ENCODE results near the gene RNU6-1. TPM values are rescaled to one million over a fixed set of nuclear protein-coding genes. Genes with fewer than 3 reads are reported as not detected.

Gene RNU6-1
- total and polyA plus RNA-seq, 7 donors, result not detected

DNA sequence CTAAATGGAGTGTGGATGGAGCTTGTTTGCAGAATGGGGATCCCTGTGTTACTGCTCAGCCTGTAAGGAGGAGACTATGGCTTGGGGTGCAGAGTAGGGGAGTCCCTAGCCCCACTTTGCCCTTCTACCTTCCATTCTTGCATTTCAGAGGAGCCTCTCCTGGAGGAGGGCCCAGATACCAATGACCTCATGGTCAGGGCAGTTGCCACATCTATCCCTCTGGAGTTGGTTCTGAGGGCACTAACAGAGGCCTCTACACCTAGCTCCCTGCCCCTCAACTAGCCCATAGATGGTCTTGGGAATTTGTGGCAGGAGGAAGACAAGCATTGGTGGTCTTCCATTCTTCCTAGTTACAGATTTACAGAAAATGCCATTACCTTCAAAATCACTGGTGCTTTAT, 8.5 kb downstream of the RNU6-1 start:
- Histone ChIP-seq H3K9me3 (no peaks in the 10 kb centered on the region), H3K4me3 (no peak overlapping the region), H3K36me3 (no peaks in the 10 kb centered on the region), H3K27me3 (peaks cover 91 to 99% (median 96%) of the 10 kb centered on the region in 3 donors), H3K4me1 (peaks cover 0 to 79% (median 76%) of the 10 kb centered on the region in 4 donors), H3K27ac (no peak overlapping the region)
- TF ChIP-seq, protein P1, sequence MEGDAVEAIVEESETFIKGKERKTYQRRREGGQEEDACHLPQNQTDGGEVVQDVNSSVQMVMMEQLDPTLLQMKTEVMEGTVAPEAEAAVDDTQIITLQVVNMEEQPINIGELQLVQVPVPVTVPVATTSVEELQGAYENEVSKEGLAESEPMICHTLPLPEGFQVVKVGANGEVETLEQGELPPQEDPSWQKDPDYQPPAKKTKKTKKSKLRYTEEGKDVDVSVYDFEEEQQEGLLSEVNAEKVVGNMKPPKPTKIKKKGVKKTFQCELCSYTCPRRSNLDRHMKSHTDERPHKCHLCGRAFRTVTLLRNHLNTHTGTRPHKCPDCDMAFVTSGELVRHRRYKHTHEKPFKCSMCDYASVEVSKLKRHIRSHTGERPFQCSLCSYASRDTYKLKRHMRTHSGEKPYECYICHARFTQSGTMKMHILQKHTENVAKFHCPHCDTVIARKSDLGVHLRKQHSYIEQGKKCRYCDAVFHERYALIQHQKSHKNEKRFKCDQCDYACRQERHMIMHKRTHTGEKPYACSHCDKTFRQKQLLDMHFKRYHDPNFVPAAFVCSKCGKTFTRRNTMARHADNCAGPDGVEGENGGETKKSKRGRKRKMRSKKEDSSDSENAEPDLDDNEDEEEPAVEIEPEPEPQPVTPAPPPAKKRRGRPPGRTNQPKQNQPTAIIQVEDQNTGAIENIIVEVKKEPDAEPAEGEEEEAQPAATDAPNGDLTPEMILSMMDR (IDR thresholded peaks at IDR 0.05), result no peak
- TF ChIP-seq POLR2AphosphoS5 (IDR thresholded peaks at IDR 0.05) (no peak), POLR2A (IDR thresholded peaks at IDR 0.05) (no peak), EP300 (IDR thresholded peaks at IDR 0.05) (no peak)
- DNase-seq, result peak; percentile 4
- intact Hi-C loops (cut with DNase I), result no loop called here

DNA sequence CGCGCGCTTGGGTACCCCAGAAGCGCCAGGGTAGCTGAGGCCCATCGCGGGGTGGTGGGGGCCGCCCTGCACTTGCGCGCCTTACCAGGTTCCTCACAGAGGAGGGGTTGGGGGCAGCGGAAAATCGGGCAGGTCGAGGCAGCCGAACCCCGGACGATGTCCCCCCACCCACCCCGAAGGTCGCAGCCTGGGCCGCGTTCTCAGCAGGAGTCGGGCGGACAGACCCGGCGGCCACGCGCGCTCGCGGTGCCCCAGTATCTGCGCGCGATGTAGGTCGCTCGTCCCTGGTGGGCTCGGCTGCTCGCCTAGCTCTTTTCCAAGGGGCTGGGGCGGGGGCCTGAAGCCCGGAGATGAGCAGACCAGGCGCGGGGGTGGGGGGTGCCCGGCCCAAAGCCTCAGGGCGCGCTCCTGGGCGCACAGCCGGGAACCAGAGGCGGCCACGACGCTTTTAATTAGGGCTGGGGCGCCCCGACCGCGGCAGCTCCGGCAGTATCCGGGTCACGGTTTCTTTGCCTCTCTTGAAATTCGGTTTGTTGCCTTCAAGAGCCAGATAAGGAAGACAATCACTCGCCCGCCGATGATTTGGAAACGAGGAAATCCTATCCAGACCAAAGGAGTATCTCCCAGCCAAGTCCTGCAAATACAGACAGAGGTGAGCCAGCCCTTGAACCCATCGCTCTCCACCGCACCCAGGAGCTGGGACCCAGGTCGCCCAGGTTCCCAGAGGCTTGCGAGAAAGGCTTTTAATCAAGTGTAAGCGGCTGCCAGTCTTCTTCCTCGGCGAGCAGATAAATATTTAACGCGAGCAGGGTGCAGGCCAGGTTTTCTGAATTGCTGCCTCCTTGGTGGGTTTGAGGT, 10.0 kb downstream of the RNU6-1 start:
- peaks cover 0 to 78% (median 74%) of the 10 kb centered on the region in 4 donors for H3K4me1 ChIP-seq
- TF ChIP-seq EP300 (IDR thresholded peaks at IDR 0.05), result no peak
- TF ChIP-seq POLR2A (IDR thresholded peaks at IDR 0.05), result no peak
- TF ChIP-seq, protein P1 (IDR thresholded peaks at IDR 0.05), result no peak
- no peak for TF ChIP-seq POLR2AphosphoS5 (IDR thresholded peaks at IDR 0.05)
- H3K27me3 ChIP-seq, result peaks cover 95 to 100% (median 99%) of the 10 kb centered on the region in 3 donors
- intact Hi-C loops (cut with DNase I), result no loop called here
- 12 to 15% methylated on average over 68 of the region's 68 CpGs for WGBS, 2 donors
- DNase-seq, result peak; percentile 45
- no peak overlapping the region for H3K27ac ChIP-seq
- H3K36me3 ChIP-seq, result no peaks in the 10 kb centered on the region
- no peaks in the 10 kb centered on the region for H3K9me3 ChIP-seq
- no peak overlapping the region for H3K4me3 ChIP-seq

DNA sequence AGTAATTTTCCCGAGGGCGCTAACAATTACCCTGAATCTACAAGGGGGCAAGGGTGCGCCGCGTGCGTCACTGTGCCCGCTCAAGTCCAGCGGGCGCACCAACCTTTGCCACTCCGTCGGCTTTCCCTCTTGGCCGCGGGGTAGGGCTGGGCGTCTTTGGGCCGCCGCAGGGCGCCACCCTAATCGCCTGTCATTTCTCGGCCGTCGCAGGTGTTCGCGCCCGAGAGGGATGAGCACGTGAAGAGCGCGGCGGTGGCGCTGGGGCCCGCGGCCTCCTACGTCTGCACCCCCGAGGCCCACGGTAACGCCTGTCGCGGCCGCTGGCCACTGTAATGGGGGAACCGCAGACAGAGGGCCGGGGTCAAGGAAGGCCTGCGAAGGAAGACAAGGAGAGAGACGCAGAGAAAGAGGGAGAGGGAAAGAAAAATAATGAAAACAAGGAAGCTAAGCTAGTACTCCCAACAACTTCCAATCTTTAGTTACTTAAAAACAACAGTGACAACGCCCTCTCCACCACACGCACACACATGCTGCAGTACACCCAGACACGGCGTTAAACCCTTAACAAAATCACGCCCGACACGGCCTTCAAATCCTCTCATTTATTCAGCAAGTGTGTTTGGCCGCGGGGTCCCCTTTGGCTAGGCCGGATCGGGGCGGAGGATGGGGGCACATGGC, 10.7 kb downstream of the RNU6-1 start:
- peaks cover 0 to 76% (median 68%) of the 10 kb centered on the region in 4 donors for H3K4me1 ChIP-seq
- no peaks in the 10 kb centered on the region for H3K36me3 ChIP-seq
- no peaks in the 10 kb centered on the region for H3K9me3 ChIP-seq
- WGBS, 2 donors, result 5 to 6% methylated on average over 54 of the region's 54 CpGs
- no peak overlapping the region for H3K27ac ChIP-seq
- TF ChIP-seq POLR2AphosphoS5 (IDR thresholded peaks at IDR 0.05), result no peak
- TF ChIP-seq POLR2A (IDR thresholded peaks at IDR 0.05), result no peak
- TF ChIP-seq, protein P1 (IDR thresholded peaks at IDR 0.05), result no peak
- no peak for TF ChIP-seq EP300 (IDR thresholded peaks at IDR 0.05)
- DNase-seq, result peak; percentile 45
- H3K27me3 ChIP-seq, result peaks cover 95 to 100% (median 100%) of the 10 kb centered on the region in 3 donors
- H3K4me3 ChIP-seq, result no peak overlapping the region
- intact Hi-C loops (cut with DNase I), result no loop called here

DNA sequence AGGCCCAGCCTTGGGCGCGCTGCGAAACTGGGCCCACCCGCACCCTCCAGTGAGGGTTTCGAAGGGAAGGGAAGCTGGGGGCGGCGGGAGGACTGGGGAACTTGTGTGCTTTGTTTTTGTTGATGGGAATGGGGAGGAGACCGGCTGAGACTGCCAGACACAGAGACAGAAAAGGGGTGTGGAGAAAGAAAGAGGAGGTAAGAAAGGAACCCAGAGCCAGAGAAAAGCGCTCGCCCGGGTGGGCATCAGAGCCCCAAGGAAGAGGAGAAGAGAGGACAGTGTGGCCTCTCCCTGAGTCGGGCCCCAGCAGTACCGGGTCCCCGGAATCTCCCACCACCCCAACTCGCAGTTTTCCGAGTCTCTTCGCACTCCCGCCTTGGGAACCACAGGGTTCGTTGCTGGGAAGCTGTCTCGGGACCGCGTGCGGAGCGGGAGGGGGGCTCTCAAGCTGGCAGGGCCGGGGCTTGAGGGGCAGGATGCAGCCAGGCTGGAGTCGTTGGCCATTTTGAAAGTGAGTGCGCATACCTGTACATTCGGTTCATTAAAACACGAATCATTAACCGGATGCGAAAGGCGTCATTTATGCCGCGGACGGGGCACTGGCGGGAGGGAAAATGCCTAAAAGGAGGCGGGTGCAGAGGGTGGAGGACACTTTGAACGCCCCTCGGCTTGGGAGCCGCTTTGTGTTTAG, 11.4 kb downstream of the RNU6-1 start:
- 4 to 5% methylated on average over 40 of the region's 40 CpGs for WGBS, 2 donors
- Histone ChIP-seq H3K9me3 (no peaks in the 10 kb centered on the region), H3K27me3 (peaks cover 96 to 100% (median 100%) of the 10 kb centered on the region in 3 donors), H3K27ac (no peak overlapping the region), H3K36me3 (no peaks in the 10 kb centered on the region), H3K4me3 (peak overlapping the region in 2 of 4 donors; percentile 17 to 24), H3K4me1 (peaks cover 0 to 76% (median 67%) of the 10 kb centered on the region in 4 donors)
- DNase-seq, result no peak
- intact Hi-C loops (cut with DNase I), result no loop called here
- TF ChIP-seq POLR2AphosphoS5 (IDR thresholded peaks at IDR 0.05), result no peak
- TF ChIP-seq, protein P1 (IDR thresholded peaks at IDR 0.05), result no peak
- TF ChIP-seq POLR2A (IDR thresholded peaks at IDR 0.05), result no peak
- TF ChIP-seq EP300 (IDR thresholded peaks at IDR 0.05), result no peak

All from sigmoid colon (tissue), 7 donors.